Lower lobe of right lung (tissue), 2 donors: ENCODE measurements around the gene TDRD10. TPM values are rescaled to one million over a fixed set of nuclear protein-coding genes. Genes with fewer than 3 reads are reported as not detected.

Experiments
- ATAC-seq, 2 donors: fragments of 200-7000 bp; cut with Tn5 transposase; one replicate each; pipeline ENCODE4 v1.9.1; 2020 to 2022; ENCODE audit warnings: mild to moderate bottlenecking in 2 of 2, moderate library complexity in 2 of 2
- DNase-seq: peaks from one replicate; pipeline ENCODE4 v3.0.0-alpha.2; 2020
- H3K27ac ChIP-seq: fragments of 200-600 bp; one replicate; pipeline ENCODE4 v1.8.0; 2022
- H3K27me3 ChIP-seq: fragments of 200-600 bp; one replicate; pipeline ENCODE4 v1.8.0; 2022; ENCODE audit warnings: low read depth
- H3K36me3 ChIP-seq: fragments of 200-600 bp; one replicate; pipeline ENCODE4 v1.8.0; 2022; ENCODE audit warnings: mild to moderate bottlenecking
- H3K4me1 ChIP-seq: fragments of 200-600 bp; one replicate; pipeline ENCODE4 v1.8.0; 2022
- H3K4me3 ChIP-seq: fragments of 200-600 bp; one replicate; pipeline ENCODE4 v1.8.0; 2022; ENCODE audit warnings: mild to moderate bottlenecking
- H3K9me3 ChIP-seq: fragments of 200-600 bp; one replicate; pipeline ENCODE4 v1.8.0; 2022
- CTCF ChIP-seq: fragments of 200-600 bp; IDR thresholded peaks from one replicate; pipeline ENCODE4 v1.8.0; 2022; ENCODE audit warnings: antibody characterized with exemption, mild to moderate bottlenecking
- intact Hi-C: fragments of 100-400 bp; cut with DNase I; formaldehyde crosslinking; loops from one replicate; pipeline ENCODE4 v1.11.0; 2022
- total RNA-seq: library from RNA; stranded (reverse); fragmentation: NEBNext Ultra II Directional; extraction: Animal tissue kit (Norgen Biotek cat#: 25700); gene quantifications from one replicate; pipeline ENCODE4 v1.2.1, GENCODE V29; 2021
- donor health status: DM: no; HTN: yes; CAD: no; lungs with severe emphysema.

TDRD10 gene
- total RNA-seq, 1 donor from 2014 or later = 20.2 TPM

GRCh38 chr1:154578058-154578418 is 76.0 kb downstream of the TDRD10 start:
- ATAC-seq = peak in 1 of 2 donors; percentile 31

GRCh38 chr1:154579374-154579773 is 77.4 kb downstream of the TDRD10 start:
- DNase-seq (no peak), ATAC-seq (no peak)
- H3K9me3 ChIP-seq = no peaks in the 10 kb centered on the region
- intact Hi-C loops = no loop called here
- peaks cover 66% of the 10 kb centered on the region for H3K36me3 ChIP-seq
- no peak overlapping the region for H3K27ac ChIP-seq
- no peak for TF ChIP-seq CTCF
- H3K4me3 ChIP-seq = no peak overlapping the region
- H3K4me1 ChIP-seq = peaks cover 8% of the 10 kb centered on the region
- no peaks in the 10 kb centered on the region for H3K27me3 ChIP-seq

More at GRCh38 chr1:154578058-154578418, 76.0 kb downstream of the TDRD10 start:
- intact Hi-C loops = no loop called here
- Histone ChIP-seq H3K9me3 (no peaks in the 10 kb centered on the region), H3K36me3 (peaks cover 53% of the 10 kb centered on the region), H3K27ac (no peak overlapping the region), H3K4me1 (peaks cover 8% of the 10 kb centered on the region), H3K27me3 (no peaks in the 10 kb centered on the region), H3K4me3 (no peak overlapping the region)
- no peak for TF ChIP-seq CTCF
- no peak for DNase-seq

GRCh38 chr1:154581766-154582165 is 79.7 kb downstream of the TDRD10 start:
- Histone ChIP-seq H3K9me3 (no peaks in the 10 kb centered on the region), H3K4me3 (no peak overlapping the region), H3K36me3 (peaks cover 90% of the 10 kb centered on the region), H3K4me1 (peaks cover 8% of the 10 kb centered on the region), H3K27me3 (no peaks in the 10 kb centered on the region), H3K27ac (no peak overlapping the region)
- TF ChIP-seq CTCF = no peak
- DNase-seq (no peak), ATAC-seq (no peak)
- intact Hi-C loops = no loop called here

GRCh38 chr1:154582885-154583284 is 80.9 kb downstream of the TDRD10 start:
- TF ChIP-seq CTCF = no peak
- no peak for ATAC-seq
- no peak overlapping the region for H3K27ac ChIP-seq
- no peaks in the 10 kb centered on the region for H3K9me3 ChIP-seq
- H3K4me3 ChIP-seq = no peak overlapping the region
- no peaks in the 10 kb centered on the region for H3K27me3 ChIP-seq
- H3K4me1 ChIP-seq = peaks cover 3% of the 10 kb centered on the region
- H3K36me3 ChIP-seq = peaks cover 100% of the 10 kb centered on the region
- intact Hi-C loops = no loop called here
- no peak for DNase-seq

GRCh38 chr1:154583773-154584172 is 81.8 kb downstream of the TDRD10 start:
- Histone ChIP-seq H3K27me3 (no peaks in the 10 kb centered on the region), H3K36me3 (peaks cover 100% of the 10 kb centered on the region), H3K4me3 (no peak overlapping the region), H3K9me3 (no peaks in the 10 kb centered on the region), H3K4me1 (no peaks in the 10 kb centered on the region), H3K27ac (no peak overlapping the region)
- TF ChIP-seq CTCF = no peak
- peak in 1 of 2 donors; percentile 14 for ATAC-seq
- intact Hi-C loops = no loop called here
- DNase-seq = no peak
